HepG2 (cell line): ENCODE data around the gene OPRM1. TPM values are rescaled to one million over a fixed set of nuclear protein-coding genes. Genes with fewer than 3 reads are reported as not detected.

ENCODE experiments used
- BCL6 ChIP-seq: IDR thresholded peaks from 2 replicates; pipeline ENCODE4 v1.6.1; 2016; ENCODE audit warnings: missing genetic modification reagents, missing compliant biosample characterization
- BRD4 ChIP-seq: sonication (generic); formaldehyde crosslinking; IDR thresholded peaks from 2 replicates; pipeline ENCODE4 v1.4.0; 2020; ENCODE audit warnings: missing genetic modification reagents
- CCDC6 ChIP-seq: sonication (generic); formaldehyde crosslinking; IDR thresholded peaks from 2 replicates; pipeline ENCODE4 v1.8.1; 2022; ENCODE audit warnings: mild to moderate bottlenecking, missing genetic modification reagents, moderate library complexity
- ESRRA ChIP-seq: sonication (generic); formaldehyde crosslinking; IDR thresholded peaks from 2 replicates; pipeline ENCODE4 v1.5.1; 2020; ENCODE audit warnings: mild to moderate bottlenecking, low read depth, missing genetic modification reagents
- FOXC1 ChIP-seq: sonication (generic); formaldehyde crosslinking; IDR thresholded peaks from 2 replicates; pipeline ENCODE4 v1.8.0; 2022; ENCODE audit warnings: mild to moderate bottlenecking, missing genetic modification reagents, borderline replicate concordance
- GLI4 ChIP-seq: sonication (generic); formaldehyde crosslinking; IDR thresholded peaks from 2 replicates; pipeline ENCODE4 v1.5.1; 2020; ENCODE audit warnings: missing genetic modification reagents, mild to moderate bottlenecking, moderate library complexity, borderline replicate concordance
- IKZF1 ChIP-seq: fragments of 450-650 bp; IDR thresholded peaks from 2 replicates; pipeline ENCODE4 v1.7.1; 2016
- IRF1 ChIP-seq: sonication (generic); formaldehyde crosslinking; IDR thresholded peaks from 2 replicates; pipeline ENCODE4 v1.4.0; 2020; ENCODE audit warnings: low read depth, mild to moderate bottlenecking, missing genetic modification reagents
- KDM2A ChIP-seq: sonication (generic); formaldehyde crosslinking; IDR thresholded peaks from 2 replicates; pipeline ENCODE4 v1.4.0; 2020; ENCODE audit warnings: low read depth, missing genetic modification reagents, borderline replicate concordance
- MLXIP ChIP-seq: sonication (generic); formaldehyde crosslinking; IDR thresholded peaks from 2 replicates; pipeline ENCODE4 v1.9.0; 2021; ENCODE audit warnings: missing genetic modification reagents, borderline replicate concordance
- PLRG1 ChIP-seq: fragments of 450-650 bp; conservative IDR thresholded peaks from 2 replicates; pipeline ENCODE4 v1.6.1; 2016
- SP5 ChIP-seq: IDR thresholded peaks from 2 replicates; pipeline ENCODE4 v1.6.1; 2016; ENCODE audit warnings: low read depth, borderline replicate concordance
- ZNF205 ChIP-seq: IDR thresholded peaks from 2 replicates; pipeline ENCODE4 v1.6.1; 2018; ENCODE audit warnings: missing biosample characterization, missing genetic modification reagents
- ZNF225 ChIP-seq: sonication (generic); formaldehyde crosslinking; IDR thresholded peaks from 2 replicates; pipeline ENCODE4 v1.4.0; 2020; ENCODE audit warnings: mild to moderate bottlenecking, missing genetic modification reagents
- ZNF280B ChIP-seq: sonication (generic); formaldehyde crosslinking; IDR thresholded peaks from 2 replicates; pipeline ENCODE4 v1.5.0; 2020; ENCODE audit warnings: missing genetic modification reagents, mild to moderate bottlenecking, borderline replicate concordance
- ZNF383 ChIP-seq: sonication (generic); formaldehyde crosslinking; IDR thresholded peaks from 2 replicates; pipeline ENCODE4 v1.4.0; 2020; ENCODE audit warnings: missing genetic modification reagents, mild to moderate bottlenecking, borderline replicate concordance
- ZNF570 ChIP-seq: sonication (generic); formaldehyde crosslinking; IDR thresholded peaks from 2 replicates; pipeline ENCODE4 v1.4.0; 2020; ENCODE audit warnings: mild to moderate bottlenecking, missing genetic modification reagents, borderline replicate concordance
- ZNF790 ChIP-seq: sonication (generic); formaldehyde crosslinking; IDR thresholded peaks from 2 replicates; pipeline ENCODE4 v1.8.0; 2022; ENCODE audit warnings: missing genetic modification reagents, mild to moderate bottlenecking, borderline replicate concordance
- ZSCAN5A ChIP-seq: sonication (generic); formaldehyde crosslinking; IDR thresholded peaks from 2 replicates; pipeline ENCODE4 v1.8.0; 2022; ENCODE audit warnings: mild to moderate bottlenecking, missing genetic modification reagents, borderline replicate concordance
- ZXDC ChIP-seq: sonication (generic); formaldehyde crosslinking; IDR thresholded peaks from 2 replicates; pipeline ENCODE4 v1.5.0; 2020; ENCODE audit warnings: mild to moderate bottlenecking, missing genetic modification reagents
- polyA plus RNA-seq, 8 experiments: library from polyadenylated mRNA; depleted of rRNA in 3 of 8; stranded (reverse) in 7 of 8; unstranded in 1 of 8; fragments of >200 nt; fragmentation: Illumina TruSeq in 4 of 8; extraction: Trizol in 4 of 8; gene quantifications; 2 replicates each; pipeline versions ENCODE4 v1.2.1 to v1.2.3, GENCODE V29; 2011 to 2016; ENCODE audit warnings: low read depth in 4 of 8, missing spikeins in 1 of 8, mixed read lengths in 1 of 8; ENCODE audit not compliant: insufficient read depth in 1 of 8
- total RNA-seq, 5 experiments: library from RNA; depleted of rRNA; stranded (reverse); fragments of >200 nt; fragmentation: Illumina TruSeq; extraction: Trizol; gene quantifications; 2 replicates each; pipeline ENCODE4 v1.2.3, GENCODE V29; 2016; ENCODE audit warnings: low read depth in 1 of 5

Gene OPRM1
- total and polyA plus RNA-seq, 2 of the 13 experiments (the other 11 are each of a cell fraction or from before 2014, with no cell fraction given), result not detected

- 0 out of 2 replicates have a peak, but pooled peaks have one; percentile 18 for TF ChIP-seq SP5 (CRISPR knock-in tag)
- peak; percentile 91; the same call in 1 of the 2 replicates for TF ChIP-seq ZNF790
- TF ChIP-seq ZXDC, result no peak
- TF ChIP-seq MLXIP, result peak; percentile 67; the same call in 1 of the 2 replicates
- TF ChIP-seq ESRRA, result no peak
- peak; percentile 63; the same call in 1 of the 2 replicates for TF ChIP-seq CCDC6
- TF ChIP-seq ZNF570 (CRISPR knock-in tag), result no peak
- TF ChIP-seq GLI4 (CRISPR knock-in tag), result no peak
- peak; percentile 51; the same call in 1 of the 2 replicates for TF ChIP-seq KDM2A (CRISPR knock-in tag)
- TF ChIP-seq ZSCAN5A (CRISPR knock-in tag), result 0 out of 2 replicates have a peak, but pooled peaks have one; percentile 67
- TF ChIP-seq FOXC1 (CRISPR knock-in tag), result no peak
- TF ChIP-seq IRF1 (CRISPR knock-in tag), result no peak
- no peak for TF ChIP-seq ZNF383 (CRISPR knock-in tag)
- TF ChIP-seq PLRG1, result no peak
- no peak for TF ChIP-seq BCL6 (CRISPR knock-in tag)
- no peak for TF ChIP-seq IKZF1
- TF ChIP-seq ZNF225 (CRISPR knock-in tag), result peak; percentile 87; the same call in 1 of the 2 replicates
- TF ChIP-seq ZNF280B (CRISPR knock-in tag), result peak; percentile 87
- 0 out of 2 replicates have a peak, but pooled peaks have one; percentile 23 for TF ChIP-seq ZNF205 (CRISPR knock-in tag)
- no peak for TF ChIP-seq BRD4
These were observed at the start of gene OPRM1 (continued) for GRCh38 chr6:154039231-154039842.
